K562 (cell line): Measurements from ENCODE around the gene SCNN1A. TPM values are rescaled to one million over a fixed set of nuclear protein-coding genes. Genes with fewer than 3 reads are reported as not detected.
"Not testable (repeated sequence)": the region's sequence is repeated elsewhere in the genome, so short reads cannot be mapped to it uniquely, and the experiment has no call there.

Experiments
- ATAC-seq: fragments of 200-7000 bp; cut with Tn5 transposase; 3 replicates; pipeline ENCODE4 v1.9.1; 2020; ENCODE audit warnings: moderate library complexity
- BruUV-seq: library from RNA; stranded (reverse); fragments of 400-500 nt; replicated peaks from 2 replicates; lab custom pipeline; 2021; lab: Mats Ljungman, UMichigan
- CTCF ChIA-PET: fragments of 300-600 bp; formaldehyde crosslinking; extraction: SDS; loops from one replicate; lab custom pipeline; 2021; ENCODE audit warnings: low intra/inter-chr PET ratio; lab: Yijun Ruan, JAX
- POLR2A ChIA-PET: fragments of 300-600, 350-650 bp; sonication (Branson Sonifier 250); formaldehyde crosslinking; extraction: SDS; loops from one replicate; lab custom pipeline; 2021; ENCODE audit warnings: antibody characterized with exemption, inconsistent platforms; lab: Yijun Ruan, JAX
- DNase-seq, 4 experiments: peaks; one replicate each; pipeline versions ENCODE4 v3.0.0 to v3.0.0-alpha.2; 2011 to 2018; ENCODE audit warnings: low spot score in 3 of 4, mixed read lengths in 3 of 4; ENCODE audit errors: extremely low read depth in 1 of 4
- FAIRE-seq: peaks from 2 replicates; lab custom pipeline; 2011; peaks lifted over from hg19 to GRCh38; lab: Jason Lieb, UNC
- H2AFZ ChIP-seq: 2 replicates; pipeline ENCODE4 v1.6.0; 2011; ENCODE audit warnings: low read depth, low read length, control low read depth, inconsistent platforms
- H3K27ac ChIP-seq: fragments of 200-600 bp; 3 replicates; pipeline ENCODE4 v1.8.0; 2011; ENCODE audit warnings: low read depth, mild to moderate bottlenecking, control low read depth, inconsistent platforms, low read length, moderate library complexity, mixed read lengths; ENCODE audit errors: extremely low read depth
- H3K27me3 ChIP-seq, 2 experiments: fragments of 300-600 bp in 1 of 2; 2 replicates in 1 of 2; 3 replicates in 1 of 2; pipeline versions ENCODE4 v1.6.0 to v1.8.0; 2011; ENCODE audit warnings: inconsistent platforms in 2 of 2, low read length in 2 of 2, mild to moderate bottlenecking in 1 of 2, mixed read lengths in 1 of 2, moderate library complexity in 1 of 2; ENCODE audit not compliant: control insufficient read depth in 2 of 2, insufficient read depth in 2 of 2
- H3K36me3 ChIP-seq: fragments of 300-600 bp; 3 replicates; pipeline ENCODE4 v1.8.0; 2011; ENCODE audit warnings: mild to moderate bottlenecking, low read length, inconsistent platforms; ENCODE audit not compliant: control insufficient read depth, insufficient read depth
- H3K4me1 ChIP-seq, 2 experiments: fragments of 200-600 bp in 1 of 2; replicated peaks in 1 of 2; 2 replicates in 1 of 2; 3 replicates in 1 of 2; pipeline versions ENCODE4 v1.5.1 to v1.8.0; 2011; ENCODE audit warnings: inconsistent platforms in 2 of 2, low read length in 2 of 2, mild to moderate bottlenecking in 1 of 2, mixed read lengths in 1 of 2, moderate library complexity in 1 of 2; ENCODE audit not compliant: control insufficient read depth in 2 of 2, insufficient read depth in 2 of 2
- H3K4me2 ChIP-seq: 2 replicates; pipeline ENCODE4 v1.6.1; 2011; ENCODE audit warnings: low read length, control low read depth, inconsistent platforms, mixed read lengths; ENCODE audit not compliant: insufficient read depth
- H3K4me3 ChIP-seq: fragments of 200-600 bp; sonication (generic), shearing (Covaris generic); 2 replicates; pipeline ENCODE4 v1.5.1; 2016; ENCODE audit warnings: control low read depth, inconsistent platforms
- H3K79me2 ChIP-seq: fragments of 200-600 bp; 3 replicates; pipeline ENCODE4 v1.8.0; 2011; ENCODE audit warnings: low read length, inconsistent platforms; ENCODE audit not compliant: control insufficient read depth, insufficient read depth
- H3K9ac ChIP-seq, 2 experiments: 2 replicates each; pipeline versions ENCODE4 v1.6.0 to v1.6.1; 2011; ENCODE audit warnings: low read depth in 2 of 2, low read length in 2 of 2, control low read depth in 1 of 2, inconsistent platforms in 1 of 2, mild to moderate bottlenecking in 1 of 2, mixed read lengths in 1 of 2; ENCODE audit not compliant: insufficient read depth in 1 of 2
- H3K9me1 ChIP-seq: one replicate; pipeline ENCODE4 v1.6.0; 2011; ENCODE audit warnings: inconsistent platforms, mild to moderate bottlenecking, low read length, moderate library complexity; ENCODE audit not compliant: control insufficient read depth, insufficient read depth
- H3K9me3 ChIP-seq: replicated peaks from 2 replicates; pipeline ENCODE4 v1.5.1; 2011; ENCODE audit warnings: low read depth, low read length, inconsistent platforms; ENCODE audit not compliant: control insufficient read depth, insufficient read depth
- H4K20me1 ChIP-seq: replicated peaks from 2 replicates; pipeline ENCODE4 v1.6.1; 2011; ENCODE audit warnings: low read length, inconsistent platforms, mixed read lengths; ENCODE audit not compliant: control insufficient read depth, insufficient read depth
- ARHGAP35 ChIP-seq: fragments of 450-650 bp; IDR thresholded peaks from 2 replicates; pipeline ENCODE4 v1.6.1; 2018; ENCODE audit not compliant: partially characterized antibody
- EGR1 ChIP-seq: fragments of 450-650 bp; conservative IDR thresholded peaks from 2 replicates; pipeline ENCODE4 v1.6.1; 2017; ENCODE audit warnings: mild to moderate bottlenecking
- EZH2 ChIP-seq: IDR thresholded peaks from 2 replicates; pipeline ENCODE4 v1.6.1; 2012; ENCODE audit warnings: low read depth, mild to moderate bottlenecking, inconsistent platforms, low read length, borderline replicate concordance
- GABPB2 ChIP-seq: fragments of 250-450 bp; sonication (Bioruptor Pico); conservative IDR thresholded peaks from 2 replicates; pipeline ENCODE4 v1.5.1; 2021; ENCODE audit warnings: mild to moderate bottlenecking
- MTF1 ChIP-seq: fragments of 250-450 bp; sonication (Bioruptor Pico); IDR thresholded peaks from 2 replicates; pipeline ENCODE4 v1.9.0; 2021; ENCODE audit warnings: moderate library complexity, mild to moderate bottlenecking, inconsistent platforms, borderline replicate concordance
- POLR2H ChIP-seq: IDR thresholded peaks from 2 replicates; pipeline ENCODE4 v1.6.1; 2016; ENCODE audit warnings: missing genetic modification characterization, low read depth, mild to moderate bottlenecking, control low read depth, missing compliant biosample characterization, moderate library complexity
- SOX6 ChIP-seq: fragments of 450-650 bp; IDR thresholded peaks from 2 replicates; pipeline ENCODE4 v1.6.1; 2014; ENCODE audit warnings: mild to moderate bottlenecking
- WGBS: fragments of 100-300 bp; shearing (Covaris generic); methylation state at CpG from one replicate; pipeline ENCODE4 v1.1.6; 2016; ENCODE audit warnings: low coverage, mixed read lengths; ENCODE audit not compliant: insufficient coverage; ENCODE audit errors: missing lambda C conversion rate; 5-methylcytosine and 5-hydroxymethylcytosine counted together
- in situ Hi-C: fragments of 300-500 bp; cut with MboI; formaldehyde crosslinking; loops from 4 replicates; pipeline ENCODE4 v1.15.0; 2018; ENCODE audit warnings: inconsistent platforms, mixed read lengths
- intact Hi-C: fragments of 100-400 bp; cut with micrococcal nuclease; formaldehyde crosslinking; loops from 2 replicates; pipeline ENCODE4 v1.14.2; 2022
- polyA plus RNA-seq, 8 experiments: library from polyadenylated mRNA; depleted of rRNA in 4 of 8; stranded (reverse) in 5 of 8; unstranded in 3 of 8; fragments of >200 nt; fragmentation: Nextera tagmentation in 2 of 8; fragmentation: Illumina TruSeq in 1 of 8; extraction: Ambion mirVana in 2 of 8; extraction: Trizol in 1 of 8; gene quantifications; 2 replicates each; pipeline versions ENCODE4 v1.2.1 to v1.2.3, GENCODE V29; 2011 to 2014; ENCODE audit warnings: inconsistent platforms in 1 of 8, missing spikeins in 1 of 8
- total RNA-seq, 7 experiments: library from RNA; depleted of rRNA in 6 of 7; stranded (reverse); fragments of >200 nt in 6 of 7; fragmentation: Illumina TruSeq in 2 of 7; extraction: Trizol in 2 of 7; gene quantifications; 2 replicates each; pipeline versions ENCODE4 v1.2.1 to v1.2.3, GENCODE V29; 2011 to 2021; ENCODE audit warnings: low replicate concordance in 1 of 7

Gene SCNN1A
- total and polyA plus RNA-seq, 9 of the 15 experiments (the other 6 are each of a cell fraction or from before 2014, with no cell fraction given): 0.15 to 0.49 (median 0.32) TPM; not detected in 5

DNA sequence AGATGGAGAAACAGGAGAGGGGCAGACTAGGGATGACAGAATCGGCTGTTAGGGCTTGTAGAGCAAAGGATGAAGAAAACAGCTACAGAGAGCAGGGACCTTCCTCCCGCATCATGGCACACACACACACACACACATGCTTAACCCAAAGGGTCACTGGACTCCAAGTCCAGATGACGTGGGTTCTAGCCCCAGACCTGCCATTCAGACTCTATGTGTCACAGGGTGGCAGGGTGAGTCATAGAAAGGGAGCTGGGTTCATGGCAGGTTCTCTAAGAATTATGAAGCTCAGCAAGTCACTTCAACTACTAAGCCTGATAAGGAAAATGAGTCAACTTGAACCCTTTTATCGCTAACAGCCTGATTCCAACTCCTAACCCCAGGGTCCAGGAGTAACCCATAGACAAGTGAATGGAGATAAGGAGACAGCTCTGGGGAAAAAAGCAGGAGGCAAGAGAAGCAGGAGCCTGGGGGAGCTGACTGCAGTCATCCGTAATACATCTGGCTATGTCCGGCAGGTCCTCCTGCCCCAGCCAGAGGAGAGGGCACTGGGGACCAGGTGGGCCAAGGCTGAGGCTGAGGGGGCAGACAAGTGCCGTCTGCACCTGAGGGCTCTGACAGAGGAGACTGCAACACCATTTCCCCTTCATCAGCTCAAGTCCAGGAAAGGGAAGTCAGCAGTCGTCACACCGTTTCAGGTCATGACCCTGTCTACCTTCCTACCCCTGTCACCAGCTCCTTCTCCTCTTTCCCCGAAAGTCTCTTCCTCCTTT lies 29.9 kb downstream of the SCNN1A start (continued):
- no peak for TF ChIP-seq GABPB2 (CRISPR knock-in tag)
- no peak for TF ChIP-seq ARHGAP35
- TF ChIP-seq POLR2H (tag): no peak
- TF ChIP-seq SOX6: peak; percentile 79
- no peak for TF ChIP-seq EZH2
- no peak for TF ChIP-seq MTF1

DNA sequence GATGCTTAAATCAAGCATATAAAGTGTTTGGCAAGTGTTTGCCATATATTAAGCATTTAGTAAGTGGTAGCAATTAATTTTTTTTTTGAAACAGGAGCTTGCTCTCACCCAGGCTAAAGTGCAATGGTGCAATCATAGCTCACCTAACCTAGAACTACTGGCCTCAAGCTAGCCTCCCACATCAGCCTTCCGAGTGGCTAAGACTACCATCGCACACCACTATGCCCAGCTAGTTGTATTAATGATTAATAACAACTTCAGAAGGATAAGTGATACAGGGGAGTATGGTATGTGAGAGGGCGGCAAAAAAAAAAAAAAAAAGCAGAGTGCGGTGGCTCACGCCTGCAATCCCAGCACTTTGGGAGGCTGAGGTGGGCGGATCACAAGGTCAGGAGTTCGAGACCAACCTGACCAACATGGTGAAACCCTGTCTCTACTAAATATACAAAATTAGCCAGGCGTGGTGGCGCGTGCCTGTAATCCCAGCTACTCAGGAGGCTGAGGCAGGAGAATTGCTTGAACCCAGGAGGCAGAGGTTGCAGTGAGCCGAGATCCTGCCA lies 31.2 kb downstream of the SCNN1A start:
- ATAC-seq, H3K4me3 ChIP-seq, H2AFZ ChIP-seq, intact Hi-C loops, H3K9me3 ChIP-seq, H3K36me3 ChIP-seq, FAIRE-seq, CTCF ChIA-PET, H3K4me2 ChIP-seq, H3K9me1 ChIP-seq, BruUV-seq, H3K27ac ChIP-seq, in situ Hi-C loops, DNase-seq, H3K9ac ChIP-seq: not testable (repeated sequence)
- peaks cover 28% of the 10 kb centered on the region for H3K79me2 ChIP-seq
- peaks cover 11% of the 10 kb centered on the region; the same call in 1 of the 2 replicates for H4K20me1 ChIP-seq
- peaks cover 43 to 48% of the 10 kb centered on the region in 2 experiments for H3K4me1 ChIP-seq
- TF ChIP-seq EGR1: peak; percentile 58
- POLR2A ChIA-PET: interaction anchor here (0.6 kb wide), 1 partner anchor 24 kb away, joined by 3 read pairs; no protein-coding TSS in a partner anchor
- peaks cover 0 to 19% of the 10 kb centered on the region in 2 experiments; a peak in 2 of 5 replicates for H3K27me3 ChIP-seq
- 44% methylated on average over 4 of the region's 11 CpGs for WGBS
